HEK293T (cell line): Measurements from ENCODE around the gene PTCD2.

Source experiments
- CTCF ChIA-PET: fragments of 350-600 bp; formaldehyde crosslinking; extraction: SDS; loops from one replicate; lab custom pipeline; 2021; ENCODE audit warnings: antibody characterized with exemption, inconsistent platforms; lab: Yijun Ruan, JAX
- POLR2A ChIA-PET: fragments of 350-600 bp; formaldehyde crosslinking; extraction: SDS; loops from one replicate; lab custom pipeline; 2020; ENCODE audit warnings: antibody characterized with exemption, inconsistent platforms; lab: Yijun Ruan, JAX
- DNase-seq: peaks from one replicate; pipeline ENCODE4 v3.0.0; 2012; ENCODE audit warnings: mixed read lengths; ENCODE audit errors: extremely low spot score
- ARNT ChIP-seq: fragments of 450-650 bp; IDR thresholded peaks from 2 replicates; pipeline ENCODE4 v1.6.1; 2017; ENCODE audit warnings: mild to moderate bottlenecking
- BHLHE40 ChIP-seq: fragments of 450-650 bp; IDR thresholded peaks from 2 replicates; pipeline ENCODE4 v1.6.1; 2016; ENCODE audit warnings: mild to moderate bottlenecking, moderate library complexity, borderline replicate concordance
- CTBP1 ChIP-seq: fragments of 450-650 bp; IDR thresholded peaks from 2 replicates; pipeline ENCODE4 v1.6.1; 2016; ENCODE audit warnings: borderline replicate concordance
- ELF4 ChIP-seq: fragments of 450-650 bp; IDR thresholded peaks from 2 replicates; pipeline ENCODE4 v1.6.1; 2017; ENCODE audit warnings: antibody characterized with exemption
- FOXA1 ChIP-seq: fragments of 450-650 bp; IDR thresholded peaks from 2 replicates; pipeline ENCODE4 v1.6.1; 2016; ENCODE audit warnings: mild to moderate bottlenecking
- FOXK2 ChIP-seq: fragments of 450-650 bp; IDR thresholded peaks from 2 replicates; pipeline ENCODE4 v1.6.1; 2016; ENCODE audit warnings: mild to moderate bottlenecking
- FOXM1 ChIP-seq: fragments of 450-650 bp; IDR thresholded peaks from 2 replicates; pipeline ENCODE4 v1.6.1; 2017; ENCODE audit warnings: mild to moderate bottlenecking, borderline replicate concordance
- HDGF ChIP-seq: fragments of 450-650 bp; IDR thresholded peaks from 2 replicates; pipeline ENCODE4 v1.6.1; 2017; ENCODE audit warnings: antibody characterized with exemption, borderline replicate concordance
- L3MBTL2 ChIP-seq: fragments of 450-650 bp; conservative IDR thresholded peaks from 2 replicates; pipeline ENCODE4 v1.6.1; 2016; ENCODE audit warnings: mild to moderate bottlenecking
- LEF1 ChIP-seq: fragments of 450-650 bp; IDR thresholded peaks from 2 replicates; pipeline ENCODE4 v1.6.1; 2017; ENCODE audit warnings: mild to moderate bottlenecking, borderline replicate concordance
- NFRKB ChIP-seq: fragments of 450-650 bp; IDR thresholded peaks from 2 replicates; pipeline ENCODE4 v1.6.1; 2016; ENCODE audit warnings: mild to moderate bottlenecking, moderate library complexity
- SP1 ChIP-seq: fragments of 450-650 bp; IDR thresholded peaks from 2 replicates; pipeline ENCODE4 v1.6.1; 2017
- SUZ12 ChIP-seq: fragments of 450-650 bp; IDR thresholded peaks from 2 replicates; pipeline ENCODE4 v1.6.1; 2016; ENCODE audit warnings: mild to moderate bottlenecking
- TARDBP ChIP-seq: fragments of 450-650 bp; IDR thresholded peaks from 2 replicates; pipeline ENCODE4 v1.6.1; 2016
- ZNF384 ChIP-seq: fragments of 450-650 bp; IDR thresholded peaks from 2 replicates; pipeline ENCODE4 v1.6.1; 2016
- TF ChIP-seq, protein P1 (sequence below): fragments of 450-650 bp; IDR thresholded peaks from 2 replicates; pipeline ENCODE4 v1.6.1; 2016

Gene PTCD2

DNA sequence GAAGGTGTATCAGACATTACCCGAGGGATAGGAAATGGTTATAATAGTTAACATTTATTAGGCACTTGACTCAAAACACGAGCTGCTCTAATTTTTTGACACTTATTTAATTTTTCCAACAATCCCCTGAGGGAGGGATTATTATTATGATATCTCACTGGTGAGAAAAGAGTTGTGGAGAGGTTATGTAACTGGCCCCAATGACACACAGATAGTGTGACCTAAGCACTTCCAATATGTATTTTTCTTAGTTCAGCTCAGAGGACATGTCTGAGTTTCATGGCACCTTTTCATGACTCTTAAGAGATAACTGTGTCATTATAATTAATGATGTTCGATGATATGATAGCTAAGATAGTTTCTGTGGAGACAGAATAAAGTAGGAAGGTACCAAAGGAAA, 86.9 kb downstream of the PTCD2 start:
- no peak for DNase-seq
- TF ChIP-seq FOXK2 (no peak), FOXM1 (no peak), BHLHE40 (no peak), LEF1 (no peak), ZNF384 (no peak), FOXA1 (no peak), CTBP1 (no peak)
- TF ChIP-seq, protein P1, sequence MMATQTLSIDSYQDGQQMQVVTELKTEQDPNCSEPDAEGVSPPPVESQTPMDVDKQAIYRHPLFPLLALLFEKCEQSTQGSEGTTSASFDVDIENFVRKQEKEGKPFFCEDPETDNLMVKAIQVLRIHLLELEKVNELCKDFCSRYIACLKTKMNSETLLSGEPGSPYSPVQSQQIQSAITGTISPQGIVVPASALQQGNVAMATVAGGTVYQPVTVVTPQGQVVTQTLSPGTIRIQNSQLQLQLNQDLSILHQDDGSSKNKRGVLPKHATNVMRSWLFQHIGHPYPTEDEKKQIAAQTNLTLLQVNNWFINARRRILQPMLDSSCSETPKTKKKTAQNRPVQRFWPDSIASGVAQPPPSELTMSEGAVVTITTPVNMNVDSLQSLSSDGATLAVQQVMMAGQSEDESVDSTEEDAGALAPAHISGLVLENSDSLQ: no peak
- ChIA-PET POLR2A (no interaction called here), CTCF (no interaction called here)

DNA sequence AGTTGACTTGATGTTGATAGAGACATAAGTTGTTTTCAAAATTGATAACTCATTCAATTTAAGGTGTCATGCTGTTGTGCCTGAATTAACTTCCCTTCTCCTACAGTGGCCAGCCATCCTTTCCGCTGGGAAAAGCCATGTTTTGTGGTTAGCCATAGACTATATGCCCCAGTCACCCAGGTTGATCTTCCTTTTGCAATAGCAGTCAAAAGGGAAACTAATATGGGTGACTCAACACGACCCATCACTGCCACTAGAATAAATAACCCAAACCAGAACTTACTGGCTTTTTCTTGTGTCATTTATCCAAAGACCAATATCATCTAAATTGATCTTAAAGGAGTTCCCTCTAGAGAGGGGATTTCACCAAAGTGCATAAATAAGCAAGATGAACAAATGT, 87.4 kb downstream of the PTCD2 start:
- ChIA-PET CTCF (no interaction called here), POLR2A (no interaction called here)
- DNase-seq: no peak
- no peak for TF ChIP-seq HDGF
- TF ChIP-seq SUZ12: no peak
- no peak for TF ChIP-seq CTBP1
- TF ChIP-seq FOXA1: no peak
- no peak for TF ChIP-seq L3MBTL2
- TF ChIP-seq SP1: no peak
- no peak for TF ChIP-seq LEF1
- no peak for TF ChIP-seq ELF4
- no peak for TF ChIP-seq TARDBP
- TF ChIP-seq FOXK2: no peak
- no peak for TF ChIP-seq ARNT
- no peak for TF ChIP-seq ZNF384
- TF ChIP-seq, protein P1: no peak
- no peak for TF ChIP-seq FOXM1
- no peak for TF ChIP-seq NFRKB
- TF ChIP-seq BHLHE40: no peak

DNA sequence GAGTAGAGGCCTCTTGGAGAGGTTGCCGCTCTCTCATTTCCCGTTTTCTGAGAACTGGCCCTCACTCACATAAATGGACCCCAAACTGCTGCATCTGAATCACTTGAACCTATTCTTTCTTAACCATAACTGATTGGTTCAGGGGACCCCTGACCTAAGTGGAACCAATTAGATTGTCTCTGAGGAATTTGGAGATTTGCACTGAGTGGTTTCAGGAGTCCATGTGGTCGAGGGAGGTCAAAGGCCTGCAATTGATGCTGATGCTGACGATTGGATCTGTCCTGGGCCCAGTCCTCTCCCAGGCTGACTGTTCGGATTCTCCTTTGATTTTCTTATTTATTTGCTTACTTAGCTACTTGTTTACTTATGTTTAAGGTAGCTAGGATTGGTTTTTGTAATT, 88.0 kb downstream of the PTCD2 start:
- no peak for TF ChIP-seq CTBP1
- no peak for TF ChIP-seq FOXM1
- no peak for TF ChIP-seq HDGF
- no peak for TF ChIP-seq L3MBTL2
- TF ChIP-seq NFRKB: no peak
- no peak for TF ChIP-seq BHLHE40
- TF ChIP-seq ELF4: no peak
- no peak for TF ChIP-seq FOXA1
- no peak for TF ChIP-seq LEF1
- TF ChIP-seq SP1: no peak
- TF ChIP-seq, protein P1: no peak
- TF ChIP-seq FOXK2: no peak

DNA sequence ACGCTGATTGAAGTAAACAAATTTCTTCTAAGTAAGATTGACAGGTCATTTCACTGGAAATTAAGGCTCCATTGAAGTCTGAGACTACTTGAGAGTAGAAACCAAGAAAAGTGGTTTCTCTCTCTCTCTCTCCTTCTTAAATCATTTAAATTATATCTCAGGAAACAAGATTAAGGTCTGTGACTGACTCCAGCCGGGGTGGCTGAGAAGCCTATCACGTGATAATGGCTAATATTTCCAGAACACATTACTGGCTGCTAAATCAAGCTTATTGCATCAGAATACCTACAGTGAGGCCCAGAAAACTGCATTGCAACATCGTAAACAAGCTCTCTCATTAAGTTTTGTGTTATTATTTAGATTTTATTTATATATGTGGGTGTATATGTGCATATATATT, 88.4 kb downstream of the PTCD2 start:
- TF ChIP-seq ARNT: no peak
- no peak for TF ChIP-seq SUZ12
- TF ChIP-seq FOXM1: no peak
- TF ChIP-seq FOXA1: no peak
- no peak for TF ChIP-seq FOXK2
- TF ChIP-seq SP1: no peak
- TF ChIP-seq HDGF: no peak
- no peak for TF ChIP-seq L3MBTL2
- TF ChIP-seq NFRKB: no peak
- no peak for TF ChIP-seq ZNF384
- TF ChIP-seq BHLHE40: no peak
- CTCF ChIA-PET: interaction anchor here (0.9 kb wide), 1 partner anchor 410 kb away, joined by 3 read pairs; no protein-coding TSS in a partner anchor
- POLR2A ChIA-PET: no interaction called here
- no peak for DNase-seq

More for the DNA sequence above, 88.0 kb downstream of the PTCD2 start:
- CTCF ChIA-PET: interaction anchor here (0.9 kb wide), 1 partner anchor 410 kb away, joined by 3 read pairs; no protein-coding TSS in a partner anchor
- DNase-seq: no peak
- POLR2A ChIA-PET: no interaction called here

DNA sequence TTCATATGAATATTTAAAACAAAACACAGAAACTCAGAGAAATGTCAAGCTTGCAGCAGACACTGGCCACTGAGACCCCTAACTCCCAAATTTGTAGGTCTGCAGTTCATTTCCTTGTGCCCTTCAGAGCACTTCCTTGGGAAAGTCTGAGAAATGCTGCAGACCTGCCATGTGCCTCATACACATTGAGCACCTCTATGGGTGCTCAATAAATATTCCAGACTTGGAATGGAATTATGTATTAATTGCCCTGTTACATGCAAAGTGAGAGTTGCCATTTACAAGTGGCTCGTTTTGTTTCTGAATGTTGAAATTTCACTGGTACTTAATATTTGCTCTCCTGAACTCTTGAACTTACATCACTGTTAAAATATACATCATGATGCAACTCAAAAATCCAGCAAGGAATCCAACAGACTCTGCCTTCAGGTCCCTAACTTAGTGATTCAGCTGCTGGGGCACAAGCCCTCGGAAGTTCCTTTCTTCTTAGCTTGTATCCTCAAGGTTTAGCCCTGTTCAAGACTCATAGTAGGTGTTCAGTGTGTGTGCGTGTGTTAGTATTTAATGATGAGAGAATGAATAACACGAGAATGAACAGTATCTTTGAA, 90.6 kb downstream of the PTCD2 start:
- no peak for DNase-seq
- TF ChIP-seq ZNF384: no peak
- no peak for TF ChIP-seq ELF4
- TF ChIP-seq BHLHE40: no peak
- TF ChIP-seq CTBP1: no peak
- ChIA-PET CTCF (interaction anchor here (0.5 kb wide), 1 partner anchor 20 kb away, joined by 3 read pairs; no protein-coding TSS in a partner anchor), POLR2A (no interaction called here)

DNA sequence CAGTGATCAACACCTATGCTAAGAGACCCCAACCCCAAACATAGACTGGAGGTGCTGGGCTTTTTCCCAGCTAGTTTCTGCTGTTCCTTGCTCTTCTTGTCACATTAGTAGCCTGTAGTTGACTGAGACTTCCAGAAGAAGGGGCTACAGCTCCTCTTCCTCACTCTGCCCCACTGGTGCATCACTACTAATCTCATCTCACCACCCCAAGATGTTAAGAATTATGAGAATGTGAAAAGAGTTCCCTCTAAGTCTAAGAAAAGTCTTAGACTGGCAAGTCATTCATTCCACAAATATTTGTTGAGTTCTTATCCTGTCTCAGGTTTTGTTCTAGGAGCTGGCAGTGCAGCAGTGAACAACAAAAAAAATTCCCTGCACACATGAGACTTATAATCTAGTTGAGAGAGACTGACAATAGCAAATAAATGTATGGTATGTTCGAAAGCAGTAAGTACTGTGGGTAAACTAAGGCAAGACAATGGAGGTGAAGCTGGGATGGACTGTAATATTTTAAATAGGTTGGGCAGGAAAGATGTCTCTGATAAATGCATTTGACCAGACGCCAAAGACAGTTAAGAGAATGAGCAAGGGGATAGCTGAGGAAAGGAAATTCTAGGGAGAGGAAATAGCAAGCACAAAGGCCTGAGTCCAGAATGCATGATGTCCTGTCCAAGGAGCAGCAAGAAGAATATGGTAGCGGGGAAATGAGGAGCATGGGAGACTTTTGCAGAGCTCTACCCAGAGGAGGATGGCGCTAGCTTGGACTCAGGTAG, 92.3 kb downstream of the PTCD2 start:
- POLR2A ChIA-PET: no interaction called here
- DNase-seq: no peak
- no peak for TF ChIP-seq HDGF
- TF ChIP-seq TARDBP: no peak
- no peak for TF ChIP-seq FOXK2
- no peak for TF ChIP-seq ARNT
- TF ChIP-seq, protein P1: no peak
- TF ChIP-seq SP1: no peak
- TF ChIP-seq CTBP1: no peak
- TF ChIP-seq FOXM1: no peak
- TF ChIP-seq FOXA1: no peak
- TF ChIP-seq SUZ12: no peak
- no peak for TF ChIP-seq BHLHE40
- no peak for TF ChIP-seq LEF1
- TF ChIP-seq L3MBTL2: no peak
- no peak for TF ChIP-seq ELF4
- CTCF ChIA-PET: no interaction called here
